ENCODE results near the gene ELAC1.

DNA sequence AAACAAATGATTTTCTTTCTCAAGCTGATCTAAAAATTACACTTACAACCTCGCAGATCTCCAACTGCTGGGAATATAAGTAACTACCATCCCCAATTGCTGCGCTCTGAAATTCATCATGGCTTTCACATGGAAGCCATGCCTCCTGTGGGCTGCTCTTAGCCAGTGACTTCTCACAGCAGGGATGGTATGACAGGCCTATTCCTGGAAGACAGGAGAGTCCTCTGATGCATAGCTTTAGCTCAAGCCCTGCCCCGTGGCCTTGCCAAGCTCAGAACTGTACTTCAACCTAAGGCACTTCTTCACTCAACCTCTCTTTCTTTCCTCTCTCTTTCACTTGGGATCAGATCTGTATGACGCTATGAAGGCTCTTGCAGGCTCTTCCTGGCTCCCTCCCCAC, 12.6 kb upstream of the ELAC1 start:
- TF ChIP-seq, protein P1, sequence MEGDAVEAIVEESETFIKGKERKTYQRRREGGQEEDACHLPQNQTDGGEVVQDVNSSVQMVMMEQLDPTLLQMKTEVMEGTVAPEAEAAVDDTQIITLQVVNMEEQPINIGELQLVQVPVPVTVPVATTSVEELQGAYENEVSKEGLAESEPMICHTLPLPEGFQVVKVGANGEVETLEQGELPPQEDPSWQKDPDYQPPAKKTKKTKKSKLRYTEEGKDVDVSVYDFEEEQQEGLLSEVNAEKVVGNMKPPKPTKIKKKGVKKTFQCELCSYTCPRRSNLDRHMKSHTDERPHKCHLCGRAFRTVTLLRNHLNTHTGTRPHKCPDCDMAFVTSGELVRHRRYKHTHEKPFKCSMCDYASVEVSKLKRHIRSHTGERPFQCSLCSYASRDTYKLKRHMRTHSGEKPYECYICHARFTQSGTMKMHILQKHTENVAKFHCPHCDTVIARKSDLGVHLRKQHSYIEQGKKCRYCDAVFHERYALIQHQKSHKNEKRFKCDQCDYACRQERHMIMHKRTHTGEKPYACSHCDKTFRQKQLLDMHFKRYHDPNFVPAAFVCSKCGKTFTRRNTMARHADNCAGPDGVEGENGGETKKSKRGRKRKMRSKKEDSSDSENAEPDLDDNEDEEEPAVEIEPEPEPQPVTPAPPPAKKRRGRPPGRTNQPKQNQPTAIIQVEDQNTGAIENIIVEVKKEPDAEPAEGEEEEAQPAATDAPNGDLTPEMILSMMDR (IDR thresholded peaks at IDR 0.05), result no peak
- no peak for TF ChIP-seq POLR2A (IDR thresholded peaks at IDR 0.05)

Data from heart left ventricle (tissue), 13 donors.